Retina (tissue), 1 donor: ENCODE results near the gene ADSL.

Experiments used
- DNase-seq: peaks from one replicate; pipeline ENCODE4 v3.0.0-alpha.2; 2016

The ADSL gene

DNA sequence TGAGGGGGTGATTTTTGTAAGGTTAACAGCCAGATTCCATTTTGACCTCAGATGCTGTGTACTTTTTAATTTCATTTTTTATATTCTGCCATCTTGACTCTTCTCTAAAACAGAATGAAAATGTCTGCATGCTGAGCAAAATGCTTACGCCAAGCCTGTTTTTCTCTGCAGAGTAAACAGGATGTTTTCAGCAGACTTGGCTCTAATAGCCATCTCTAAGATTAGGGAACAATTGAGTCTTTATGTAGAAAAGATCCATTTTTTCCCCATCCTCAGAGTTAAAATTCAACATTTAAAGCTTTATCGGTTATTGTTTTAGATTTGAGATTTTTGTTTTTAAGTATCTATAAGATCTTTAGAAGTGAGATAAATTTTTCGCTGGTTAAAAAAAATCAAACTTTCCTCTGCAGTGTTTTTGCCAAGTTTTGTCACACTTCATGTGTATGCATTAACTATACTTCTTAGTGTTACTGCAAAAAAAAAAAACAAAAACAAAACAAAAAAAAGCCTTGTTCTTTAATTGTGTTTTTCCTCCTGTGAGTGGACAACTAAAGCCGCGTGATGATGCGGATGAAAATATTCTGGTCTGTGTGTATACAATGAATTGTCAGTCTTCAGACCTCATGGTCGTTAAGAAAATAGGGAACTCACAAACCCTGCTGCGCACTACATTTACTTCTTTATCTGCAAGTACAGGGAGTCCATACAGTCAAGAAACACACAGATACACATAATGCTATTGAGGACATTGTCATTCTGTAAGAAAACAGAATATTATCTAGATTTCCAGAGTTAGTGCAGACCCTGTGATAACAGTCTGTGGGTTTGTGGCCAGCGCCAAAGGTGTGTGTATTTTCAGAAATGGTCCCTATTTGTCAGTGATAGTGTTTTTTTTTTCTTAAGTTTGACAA is 17.5 kb upstream of the ADSL start:
- no peak for DNase-seq

DNA sequence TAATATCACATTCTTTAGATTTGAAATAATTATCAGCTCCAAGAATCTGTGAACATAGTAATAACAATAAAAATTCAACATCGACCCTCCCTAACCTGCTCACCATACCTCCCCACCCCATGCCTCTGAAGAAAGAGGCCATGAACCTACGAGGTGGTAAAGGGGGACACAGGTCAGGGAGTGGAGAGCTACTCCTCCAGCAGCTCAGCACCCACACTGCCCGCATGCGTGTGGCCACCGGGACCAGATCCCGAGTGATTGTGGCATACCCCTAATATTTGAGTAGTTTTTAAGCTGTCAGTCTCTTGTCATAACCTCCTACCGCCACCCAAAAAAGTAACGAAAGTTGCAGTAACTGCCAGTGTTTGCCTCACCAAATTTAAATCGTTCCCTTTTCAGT is 16.8 kb upstream of the ADSL start:
- no peak for DNase-seq

DNA sequence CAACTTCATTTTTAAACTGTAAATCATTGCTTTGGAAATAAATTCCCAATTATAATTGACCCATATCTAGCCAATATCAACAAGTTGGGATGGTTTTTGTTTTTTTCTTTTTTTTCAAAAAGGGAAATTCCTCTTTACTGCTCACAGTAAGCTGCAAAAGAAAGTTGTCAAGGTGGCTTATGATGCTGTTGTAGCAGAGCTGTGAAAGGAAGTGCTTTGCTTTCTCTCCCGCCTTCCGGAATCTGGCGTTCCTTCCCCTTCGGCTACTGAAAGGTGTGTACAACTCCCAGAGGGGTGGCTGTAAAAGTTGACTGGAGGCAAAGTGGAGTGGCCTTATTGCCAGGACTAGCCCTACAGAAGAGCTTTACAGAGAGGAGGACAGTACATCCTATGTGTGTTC is 16.2 kb upstream of the ADSL start:
- DNase-seq, result no peak

DNA sequence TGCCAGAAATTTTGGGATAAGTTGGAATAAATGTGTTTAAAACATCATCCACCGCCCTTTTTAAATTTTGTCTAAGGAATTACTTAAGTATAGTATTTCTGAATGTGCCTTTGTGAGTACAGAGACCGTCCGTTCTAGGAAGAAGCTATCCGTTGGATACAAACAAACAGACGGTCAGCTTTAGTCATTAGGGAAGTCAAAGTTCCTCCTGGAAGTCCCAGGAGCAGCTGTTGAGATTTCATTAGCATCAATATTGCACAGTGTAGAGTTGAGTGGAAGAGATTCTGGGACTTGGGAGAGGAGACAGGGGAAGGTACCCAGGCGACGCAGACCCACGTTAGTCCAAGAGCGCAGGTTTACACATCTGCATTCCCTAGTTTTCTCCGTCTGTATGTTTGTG is 15.7 kb upstream of the ADSL start:
- no peak for DNase-seq

DNA sequence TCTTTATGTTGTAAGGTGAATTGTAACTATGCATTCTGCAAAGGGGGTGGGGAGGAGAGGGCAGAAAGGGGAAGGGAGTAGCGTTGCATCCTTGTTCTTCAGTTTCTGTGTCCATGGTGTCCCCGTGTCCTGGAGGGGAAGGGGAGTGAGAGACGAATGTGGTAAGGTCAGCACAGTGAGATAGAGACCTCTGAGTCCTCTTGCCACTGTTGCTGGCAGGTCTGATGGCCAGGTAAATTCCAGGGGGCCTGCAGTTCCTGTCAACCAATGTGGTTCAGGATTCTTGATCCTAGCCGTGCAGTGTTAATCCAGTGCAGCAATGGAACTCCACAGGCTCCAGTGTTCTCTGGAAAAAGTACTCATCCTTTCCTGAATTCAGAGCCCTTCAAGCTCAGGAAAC is 14.6 kb upstream of the ADSL start:
- DNase-seq, result no peak

DNA sequence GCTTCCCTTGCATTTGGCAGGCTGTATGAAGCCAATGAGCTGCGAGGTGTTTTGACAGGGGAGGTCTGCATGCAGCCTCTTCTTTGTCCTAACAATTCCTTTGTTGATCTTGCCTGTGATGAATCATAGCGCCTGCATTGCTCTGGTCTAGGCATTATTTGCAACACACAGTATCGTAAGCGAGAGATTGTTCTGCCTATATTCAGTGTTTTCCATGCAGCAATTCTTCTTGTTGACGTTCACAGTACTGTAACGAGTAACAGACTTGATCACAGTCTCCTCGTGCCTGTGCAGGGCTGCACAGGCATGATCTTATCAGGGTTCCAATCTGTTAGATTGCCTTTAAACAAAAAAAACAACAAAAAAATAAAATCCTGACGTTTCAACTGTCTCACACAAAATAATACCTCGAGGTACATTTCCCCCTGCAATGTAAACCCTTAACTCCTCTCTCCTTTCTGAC is 13.9 kb upstream of the ADSL start:
- DNase-seq, result no peak

DNA sequence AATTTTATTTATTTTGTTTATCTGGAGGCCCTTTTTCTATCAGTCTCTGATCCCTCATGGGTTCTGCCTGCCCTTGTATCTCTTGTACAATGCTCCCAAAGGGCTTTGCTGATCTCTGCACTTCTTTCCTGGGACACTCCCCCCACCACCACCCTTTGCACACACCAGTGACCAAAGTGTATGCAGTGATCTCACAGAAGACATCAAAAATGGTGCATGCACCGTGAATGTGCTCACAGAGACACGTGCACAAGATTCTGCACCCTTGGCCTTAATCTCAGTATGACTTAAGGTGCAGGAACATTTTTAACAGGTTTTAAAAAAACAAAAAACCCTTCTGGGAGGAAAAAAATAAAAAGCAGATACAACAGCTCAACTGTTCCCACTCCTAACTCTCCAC is 12.2 kb upstream of the ADSL start:
- no peak for DNase-seq

DNA sequence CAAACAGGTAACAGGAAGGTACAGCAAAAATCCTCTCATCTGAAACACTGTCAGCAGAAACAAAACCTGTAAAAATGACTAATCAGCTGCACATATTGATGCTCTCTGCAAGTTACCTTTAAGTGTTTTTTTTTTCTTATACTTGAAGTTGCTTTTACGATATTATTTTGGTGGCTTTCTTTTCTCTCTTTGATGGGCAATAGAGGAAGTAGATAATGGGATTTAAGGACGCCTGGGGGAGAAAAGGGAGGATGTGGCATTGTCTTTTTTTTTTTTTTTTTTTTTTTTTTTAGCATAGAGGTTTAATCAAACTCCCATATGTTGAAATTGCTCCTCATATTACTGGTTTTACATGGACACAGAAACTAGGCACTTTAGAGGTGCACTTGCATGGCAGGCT is 11.4 kb upstream of the ADSL start:
- DNase-seq, result no peak

DNA sequence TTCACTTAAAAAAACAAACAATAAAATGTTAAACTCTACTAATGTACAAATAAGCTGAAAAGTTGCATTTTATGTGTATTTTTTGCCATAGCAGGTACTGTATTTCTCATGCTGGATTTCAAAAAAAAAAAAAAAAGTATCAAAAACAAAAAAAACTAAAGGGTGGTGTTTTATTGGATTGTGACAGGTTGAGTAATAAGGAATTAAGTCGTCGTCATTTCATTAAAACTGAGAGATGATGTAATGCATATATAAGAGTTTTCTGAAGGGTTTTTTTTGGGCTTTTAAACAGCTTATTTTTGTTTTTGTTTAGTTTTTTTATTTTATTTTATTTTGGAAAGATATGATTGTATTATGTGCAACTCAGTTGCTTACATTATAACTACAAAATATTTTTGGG is 10.9 kb upstream of the ADSL start:
- DNase-seq, result no peak

DNA sequence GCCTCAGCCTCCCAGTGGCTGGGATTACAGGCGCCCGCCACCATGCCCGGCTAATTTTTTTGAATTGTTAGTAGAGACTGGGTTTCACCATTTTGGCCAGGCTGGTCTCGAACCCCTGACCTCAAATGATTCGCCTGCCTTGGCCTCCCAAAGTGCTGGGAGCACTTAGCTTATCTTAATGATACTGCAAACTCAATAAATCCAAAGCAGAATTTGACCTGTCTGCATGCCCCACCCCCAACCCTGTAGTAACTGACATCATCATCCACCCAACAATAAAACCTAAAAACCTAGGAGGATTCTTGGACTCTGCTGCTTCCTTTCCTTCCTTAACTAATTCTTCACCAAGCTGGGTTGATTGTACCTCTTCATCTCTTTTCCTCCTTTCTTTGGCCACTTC is 6.3 kb upstream of the ADSL start:
- DNase-seq, result no peak

DNA sequence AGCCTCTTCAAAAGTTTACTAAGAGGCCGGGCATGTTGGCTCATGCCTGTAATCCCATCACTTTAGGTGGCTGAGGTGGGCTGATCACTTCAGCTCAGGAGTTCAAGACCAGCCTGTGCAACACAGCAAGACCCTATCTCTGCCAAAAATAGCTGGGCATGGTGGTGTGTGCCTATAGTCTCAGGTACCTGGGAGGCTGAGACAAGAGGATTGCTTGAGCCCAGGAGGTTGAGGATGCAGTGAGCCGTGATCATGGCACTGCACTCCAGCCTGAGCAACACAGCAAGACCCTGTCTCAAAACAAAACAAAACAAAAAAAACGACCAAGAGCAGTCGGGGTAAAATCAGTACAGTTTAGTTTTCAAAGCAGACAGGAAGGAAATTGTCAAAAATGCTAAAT is 4.7 kb upstream of the ADSL start:
- DNase-seq, result no peak

DNA sequence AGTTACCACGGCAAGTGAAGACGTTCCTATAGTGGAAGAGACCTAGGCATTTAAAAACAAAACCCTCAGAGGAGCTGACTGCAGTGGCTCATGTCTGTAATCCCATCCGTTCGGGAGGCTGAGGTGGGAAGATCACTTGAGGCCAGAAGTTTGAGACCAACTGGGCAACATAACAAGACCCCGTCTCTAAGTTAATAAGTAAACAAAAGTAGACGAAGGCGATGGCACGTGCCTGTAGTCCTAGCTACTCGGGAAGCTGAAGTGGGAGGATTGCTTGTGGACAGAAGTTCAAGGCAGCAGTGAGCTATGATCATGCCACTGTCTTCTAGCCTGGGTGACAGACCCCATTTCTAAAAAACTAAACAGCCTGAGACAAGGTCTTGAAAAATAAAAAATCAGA is 3.8 kb upstream of the ADSL start:
- no peak for DNase-seq

DNA sequence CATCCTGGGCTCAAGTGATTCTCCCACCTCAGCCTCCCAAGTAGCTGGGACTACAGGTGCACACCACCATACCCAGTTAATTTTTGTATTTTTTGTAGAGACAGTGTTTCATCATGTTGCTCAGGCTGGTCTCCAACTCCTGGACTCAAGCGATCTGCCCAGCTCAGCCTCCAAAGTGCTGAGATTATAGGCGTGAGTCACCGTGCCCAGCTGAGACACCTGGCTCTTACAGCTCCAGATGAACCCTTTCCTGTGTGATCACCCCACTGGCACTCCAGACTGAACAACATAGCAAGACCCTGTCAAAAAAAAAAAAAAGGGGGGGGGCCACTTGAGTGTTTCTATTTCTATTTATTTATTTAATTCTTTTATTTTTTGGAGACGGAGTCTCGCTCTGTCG is 1.0 kb upstream of the ADSL start:
- DNase-seq, result no peak

DNA sequence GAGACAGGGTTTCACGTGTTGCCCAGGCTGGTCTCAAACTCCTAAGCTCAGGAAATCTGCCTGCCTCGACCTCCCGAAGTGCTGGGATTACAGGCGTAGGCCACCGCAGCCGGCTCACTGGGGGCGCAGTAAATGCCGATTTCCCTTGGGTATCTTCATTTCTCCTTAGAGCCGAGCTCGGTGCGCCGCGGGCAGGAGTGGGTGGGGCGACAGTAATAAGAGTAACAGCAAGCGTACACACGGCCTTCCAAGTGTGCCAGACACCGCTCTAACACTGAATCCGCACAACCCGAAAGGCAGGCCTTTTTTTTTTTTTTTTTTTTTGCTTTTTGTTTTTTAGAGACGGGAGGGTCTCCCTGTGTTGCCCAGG is 500 bp upstream of the ADSL start:
- no peak for DNase-seq

DNA sequence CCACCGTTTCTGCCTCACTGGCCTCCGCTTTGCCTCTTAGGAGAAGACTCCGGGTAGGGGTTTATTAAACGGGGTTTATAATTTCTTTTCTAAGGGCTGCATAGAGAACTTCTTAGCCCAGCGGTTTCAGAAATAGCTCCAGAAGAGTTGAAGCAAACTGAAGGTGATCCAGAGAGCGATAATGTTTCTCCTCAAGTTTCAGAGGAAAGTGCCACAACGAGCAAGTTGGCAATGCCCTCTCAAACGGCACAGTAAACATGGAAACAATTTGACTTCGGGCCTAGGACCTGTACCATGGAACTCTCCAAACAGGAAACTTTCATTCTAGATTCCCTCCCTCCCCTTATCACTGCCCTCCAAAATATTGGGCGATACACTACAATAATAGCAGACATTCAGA is 1.0 kb downstream of the ADSL start:
- DNase-seq, result no peak

DNA sequence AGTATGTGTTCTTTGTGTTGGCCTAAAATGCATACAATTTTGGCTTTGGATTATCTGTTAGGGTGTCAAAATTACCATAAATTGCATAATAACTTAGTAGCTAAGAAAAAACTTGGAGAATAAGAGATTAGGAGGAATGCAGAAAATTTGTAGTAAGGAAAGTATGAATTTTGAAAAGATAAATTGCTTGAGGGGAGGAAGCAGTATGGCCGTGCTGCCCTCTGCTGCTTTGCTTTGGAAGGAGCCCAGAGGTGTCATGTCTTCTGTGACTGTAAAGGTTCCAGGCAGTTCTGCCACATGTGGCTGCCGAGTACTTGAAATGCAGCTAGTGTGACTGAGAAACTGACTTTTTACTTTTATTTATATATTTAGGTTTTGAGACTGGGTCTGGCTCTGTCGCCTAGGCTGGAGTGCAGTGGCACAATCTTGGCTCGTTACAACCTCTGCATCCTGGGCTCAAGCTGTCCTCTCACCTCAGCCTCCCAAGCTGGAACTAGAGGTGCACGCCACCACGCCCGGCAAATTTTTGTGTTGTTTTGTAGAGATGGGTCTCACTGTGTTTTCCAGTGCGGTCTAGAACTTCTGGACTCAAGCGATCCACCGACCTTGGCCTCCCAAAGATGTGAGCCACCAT is 1.8 kb downstream of the ADSL start:
- DNase-seq, result peak; percentile 32

DNA sequence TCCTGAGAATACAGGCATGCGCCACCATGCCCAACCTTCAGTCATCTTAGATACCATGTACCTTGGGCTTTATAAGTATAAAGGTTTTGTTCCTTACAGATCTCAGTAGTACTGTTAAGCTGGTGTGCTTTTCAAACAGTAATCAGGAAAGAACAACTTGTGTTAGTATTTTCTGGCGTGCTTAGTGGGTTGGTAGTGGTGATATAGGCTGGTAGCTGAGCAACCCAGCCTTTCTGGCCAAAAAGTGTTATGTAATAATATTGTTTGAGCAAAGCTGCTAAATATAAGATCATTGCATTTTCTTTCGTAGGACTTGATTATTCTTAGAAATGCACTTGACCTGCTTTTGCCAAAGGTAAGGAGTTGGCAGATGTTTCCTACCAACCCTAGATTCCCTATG is 6.5 kb downstream of the ADSL start:
- no peak for DNase-seq

DNA sequence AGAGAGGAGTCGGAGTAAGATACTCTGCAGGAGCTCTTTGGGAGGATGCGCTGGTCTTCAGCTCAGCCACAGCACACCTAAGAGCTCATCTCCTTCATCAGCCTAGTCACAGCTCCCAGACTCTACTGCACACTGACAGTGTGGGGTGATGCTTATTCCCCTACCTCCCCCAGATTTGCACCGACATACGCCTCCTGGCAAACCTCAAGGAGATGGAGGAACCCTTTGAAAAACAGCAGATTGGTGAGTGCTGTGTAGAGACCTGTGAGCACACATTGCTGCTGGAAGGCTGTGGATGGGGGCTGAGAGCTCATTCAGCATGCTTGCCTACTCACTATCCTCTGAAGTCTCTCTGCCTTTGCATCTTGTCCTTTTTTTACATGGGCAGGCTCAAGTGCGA is 14.8 kb downstream of the ADSL start:
- DNase-seq, result no peak

DNA sequence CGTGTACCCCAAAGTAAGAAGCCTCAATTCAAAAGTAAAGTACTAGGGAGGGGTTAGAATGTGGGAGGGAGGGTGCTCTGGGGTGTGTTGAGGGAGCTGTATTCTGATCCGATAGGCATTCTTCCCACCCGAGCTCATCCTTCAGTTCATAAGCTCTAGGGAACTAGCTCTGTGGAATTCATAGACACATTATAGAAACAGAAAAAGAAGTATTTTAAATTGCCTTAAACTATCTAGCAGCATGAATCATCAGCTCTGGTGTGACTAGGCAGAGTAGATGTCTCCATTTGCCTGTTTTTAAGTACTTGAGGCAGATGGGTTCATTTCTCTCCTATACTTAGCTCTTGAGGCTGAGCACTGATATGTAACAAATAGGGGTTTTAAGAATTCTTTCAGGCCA is 16.8 kb downstream of the ADSL start:
- no peak for DNase-seq

DNA sequence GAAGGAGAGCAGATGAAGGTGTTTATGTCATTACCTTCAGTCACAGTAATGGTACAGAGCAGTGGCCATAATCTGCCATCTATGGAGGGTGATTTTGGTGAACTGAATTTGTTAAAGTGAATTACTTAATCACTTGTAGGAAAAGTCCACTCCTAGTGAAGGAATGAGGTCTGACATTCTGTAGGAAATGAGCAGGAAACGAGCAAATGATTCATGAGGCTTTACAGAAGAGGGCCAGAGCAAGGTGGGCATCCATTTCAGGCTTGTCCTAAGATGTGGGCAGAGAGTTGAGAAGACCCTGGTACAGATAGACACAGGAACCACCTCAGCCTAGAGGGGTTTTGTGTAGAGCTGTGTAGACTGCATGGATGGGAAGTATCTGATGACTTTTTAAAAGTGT is 18.1 kb downstream of the ADSL start:
- DNase-seq, result no peak

DNA sequence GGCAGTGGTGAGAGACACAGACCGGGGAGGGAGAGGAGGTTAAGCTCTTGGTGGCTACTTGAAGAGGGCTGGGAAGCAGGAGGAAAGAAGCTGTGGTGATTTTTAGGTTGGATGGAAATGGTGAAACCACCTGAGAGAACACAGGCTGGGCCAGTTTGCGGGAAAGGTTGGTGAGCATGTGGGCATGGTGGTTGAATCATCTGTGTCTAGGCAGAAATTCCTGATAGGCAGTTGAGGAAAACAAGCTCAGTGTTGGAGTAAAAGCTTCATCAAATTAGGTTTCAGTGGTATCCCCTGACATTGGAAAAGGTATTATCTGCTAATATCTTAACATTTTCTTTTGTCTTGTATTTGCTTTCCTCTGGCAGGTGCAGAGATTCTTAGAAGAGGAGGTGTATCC is 19.8 kb downstream of the ADSL start:
- no peak for DNase-seq

DNA sequence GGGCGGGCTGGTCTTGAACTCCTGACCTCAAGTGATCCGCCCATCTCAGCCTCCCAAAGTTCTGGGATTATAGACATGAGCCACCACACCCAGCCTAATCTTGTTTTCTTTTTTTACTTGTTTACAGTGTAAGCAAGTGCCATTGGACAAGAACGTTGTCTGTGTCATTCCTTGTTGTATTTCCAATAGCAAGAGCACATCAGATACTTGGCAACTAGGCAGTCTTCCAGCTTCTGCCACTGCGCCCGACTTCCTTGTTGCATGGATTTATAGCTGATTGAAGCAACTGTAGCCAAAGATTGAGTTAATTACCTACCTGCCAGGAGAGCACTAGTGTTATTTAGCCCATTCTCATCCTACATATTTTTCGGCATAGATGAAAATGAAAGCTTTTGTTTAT is 21.0 kb downstream of the ADSL start:
- no peak for DNase-seq

DNA sequence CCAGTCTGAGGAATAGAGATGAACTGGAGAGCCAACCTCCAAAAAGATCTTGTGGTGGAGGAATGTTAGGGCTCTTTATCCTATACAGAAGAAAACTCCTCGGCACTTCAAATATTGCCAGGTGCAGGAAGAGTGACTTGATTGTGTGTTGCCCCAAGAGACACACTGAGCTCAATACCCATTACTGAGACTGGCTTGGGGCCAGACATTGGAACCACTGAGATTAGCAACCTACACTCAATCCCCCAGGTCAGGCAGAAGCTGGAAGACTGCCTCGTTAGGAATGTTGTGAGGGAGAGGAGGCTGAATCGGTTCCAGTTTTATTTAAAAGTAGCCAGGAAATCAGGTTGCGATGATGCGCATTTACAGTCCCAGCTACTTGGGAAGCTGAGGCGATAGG is 21.7 kb downstream of the ADSL start:
- no peak for DNase-seq

DNA sequence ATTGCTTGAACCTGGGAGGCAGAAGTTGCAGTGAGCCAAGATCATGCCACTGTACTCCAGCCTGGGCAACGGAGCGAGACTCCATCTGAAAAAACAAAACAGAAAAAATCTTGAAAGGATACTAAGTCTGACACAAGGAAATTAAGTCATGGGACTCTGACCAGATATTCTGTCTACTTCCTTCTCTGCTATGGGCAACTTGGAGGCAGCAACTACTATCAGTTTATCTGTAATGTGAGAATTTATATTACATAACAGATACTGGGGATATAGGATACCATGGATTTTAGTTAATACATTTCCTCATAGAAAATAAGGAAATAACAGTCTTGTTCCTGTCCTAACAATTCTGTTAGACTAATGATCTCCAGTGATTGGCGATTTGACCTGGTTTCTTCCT is 22.5 kb downstream of the ADSL start:
- no peak for DNase-seq

DNA sequence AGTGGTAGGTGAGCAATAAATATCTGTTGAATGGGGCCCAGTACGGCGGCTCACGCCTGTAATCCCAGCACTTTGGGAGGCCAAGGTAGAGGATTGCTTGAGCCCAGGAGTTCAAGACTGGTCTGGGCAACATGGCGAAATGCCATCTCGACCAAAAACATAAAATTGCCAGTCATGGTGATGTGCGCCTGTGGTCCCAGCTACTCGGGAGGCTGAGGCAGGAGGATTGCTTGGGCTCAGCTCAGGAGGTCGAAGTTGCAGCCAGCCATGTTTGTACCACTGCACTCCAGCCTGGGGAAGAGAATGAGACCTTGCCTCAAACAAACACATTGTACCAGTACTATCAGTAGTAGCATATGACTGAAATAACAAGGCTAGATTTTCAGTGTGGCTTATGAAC is 28.3 kb downstream of the ADSL start:
- no peak for DNase-seq
